Mammary epithelial cell (primary cell): ENCODE data around the gene PMAIP1.

Source experiments
- EZH2 ChIP-seq: IDR thresholded peaks from 2 replicates; pipeline ENCODE4 v1.6.1; 2012; ENCODE audit warnings: low read length, inconsistent platforms, borderline replicate concordance
- TF ChIP-seq, protein P1 (sequence below), 2 donors: IDR thresholded peaks in 1 of 2; conservative IDR thresholded peaks in 1 of 2; 2 replicates each; pipeline ENCODE4 v1.5.1; 2011 to 2012; ENCODE audit warnings: inconsistent platforms in 2 of 2, low read length in 2 of 2, mild to moderate bottlenecking in 2 of 2, control low read depth in 1 of 2, low read depth in 1 of 2; ENCODE audit not compliant: insufficient read depth in 1 of 2; ENCODE audit errors: extremely low read depth in 1 of 2

DNA sequence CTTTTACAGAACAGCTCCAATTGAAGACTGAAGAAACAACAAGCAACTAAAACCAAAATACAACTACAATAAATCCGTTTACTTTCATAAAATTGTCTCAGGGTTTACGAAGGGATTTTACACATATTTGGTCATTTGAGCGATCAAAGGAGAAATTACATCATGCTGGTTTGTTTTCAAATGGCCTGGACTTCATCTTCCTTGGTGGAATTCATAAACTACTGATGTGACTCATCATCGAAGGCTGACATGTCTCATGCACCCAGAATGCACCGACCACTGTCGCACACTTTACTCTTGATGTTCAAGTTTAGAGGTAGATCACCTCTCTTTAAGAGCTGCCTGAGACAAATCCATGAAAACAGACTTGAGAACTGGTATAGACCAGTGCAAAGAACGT lies 25.6 kb upstream of the PMAIP1 start:
- TF ChIP-seq, protein P1, sequence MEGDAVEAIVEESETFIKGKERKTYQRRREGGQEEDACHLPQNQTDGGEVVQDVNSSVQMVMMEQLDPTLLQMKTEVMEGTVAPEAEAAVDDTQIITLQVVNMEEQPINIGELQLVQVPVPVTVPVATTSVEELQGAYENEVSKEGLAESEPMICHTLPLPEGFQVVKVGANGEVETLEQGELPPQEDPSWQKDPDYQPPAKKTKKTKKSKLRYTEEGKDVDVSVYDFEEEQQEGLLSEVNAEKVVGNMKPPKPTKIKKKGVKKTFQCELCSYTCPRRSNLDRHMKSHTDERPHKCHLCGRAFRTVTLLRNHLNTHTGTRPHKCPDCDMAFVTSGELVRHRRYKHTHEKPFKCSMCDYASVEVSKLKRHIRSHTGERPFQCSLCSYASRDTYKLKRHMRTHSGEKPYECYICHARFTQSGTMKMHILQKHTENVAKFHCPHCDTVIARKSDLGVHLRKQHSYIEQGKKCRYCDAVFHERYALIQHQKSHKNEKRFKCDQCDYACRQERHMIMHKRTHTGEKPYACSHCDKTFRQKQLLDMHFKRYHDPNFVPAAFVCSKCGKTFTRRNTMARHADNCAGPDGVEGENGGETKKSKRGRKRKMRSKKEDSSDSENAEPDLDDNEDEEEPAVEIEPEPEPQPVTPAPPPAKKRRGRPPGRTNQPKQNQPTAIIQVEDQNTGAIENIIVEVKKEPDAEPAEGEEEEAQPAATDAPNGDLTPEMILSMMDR (conservative IDR thresholded peaks at IDR 0.05 in 1 of 2, IDR thresholded peaks at IDR 0.05 in 1 of 2; ENCODE audit: extremely low read depth in 1 of 2, insufficient read depth in 1 of 2, low read depth in 1 of 2, low read length in 2 of 2), result no peak
- no peak for TF ChIP-seq EZH2
